ENCODE results near the gene TPSG1.
"Not testable (repeated sequence)": the region's sequence is repeated elsewhere in the genome, so short reads cannot be mapped to it uniquely, and the experiment has no call there.

The TPSG1 gene

DNA sequence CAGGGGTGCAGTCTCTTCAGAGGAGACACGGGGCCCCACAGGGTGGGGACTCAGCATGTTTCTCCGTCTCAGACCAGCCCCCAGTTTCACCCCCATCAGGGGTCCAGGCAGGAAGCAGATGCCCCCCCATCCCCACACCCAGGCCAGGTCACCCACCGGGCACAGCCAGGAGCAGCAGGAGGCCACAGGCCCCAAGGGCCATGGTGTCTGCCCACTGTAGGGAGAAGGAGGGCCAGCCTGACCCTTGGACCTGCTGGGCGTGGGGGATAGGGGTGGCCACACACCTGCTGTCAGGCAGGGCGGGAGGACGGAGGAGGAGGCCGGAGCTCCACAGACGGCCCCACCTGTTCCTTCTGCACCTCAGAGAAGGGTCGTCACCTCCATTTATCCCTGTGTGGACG is at the start of gene TPSG1:
TSS of gene TPSG1 (minus strand) at position 218 of the 401 bp plus-strand sequence. CDS start at position 202, 16 bp downstream.
- no peak for DNase-seq

DNA sequence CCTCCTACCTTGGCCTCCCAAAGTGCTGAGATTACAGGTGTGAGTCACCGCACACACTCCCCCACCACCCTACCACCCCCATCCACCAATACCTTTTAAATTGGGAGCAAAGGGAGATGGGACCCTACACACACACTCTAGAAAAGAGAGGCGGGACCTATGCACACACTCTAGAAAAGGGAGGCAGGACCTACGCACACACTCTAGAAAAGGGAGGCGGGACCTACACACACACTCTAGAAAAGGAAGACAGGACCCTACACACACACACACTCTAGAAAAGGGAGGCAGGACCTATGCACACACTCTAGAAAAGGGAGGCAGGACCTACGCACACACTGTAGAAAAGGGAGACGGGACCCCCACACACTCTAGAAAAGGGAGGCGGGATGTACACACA is 49.7 kb upstream of the TPSG1 start:
- DNase-seq, result no peak

- DNase-seq, result no peak
These were observed 48.7 kb upstream of the TPSG1 start for GRCh38 chr16:1273816-1274215.

GRCh38 chr16:1272453-1273198 is 47.6 kb upstream of the TPSG1 start:
- no peak for DNase-seq

GRCh38 chr16:1271724-1272413 is 46.8 kb upstream of the TPSG1 start:
- DNase-seq, result not testable (repeated sequence)

DNA sequence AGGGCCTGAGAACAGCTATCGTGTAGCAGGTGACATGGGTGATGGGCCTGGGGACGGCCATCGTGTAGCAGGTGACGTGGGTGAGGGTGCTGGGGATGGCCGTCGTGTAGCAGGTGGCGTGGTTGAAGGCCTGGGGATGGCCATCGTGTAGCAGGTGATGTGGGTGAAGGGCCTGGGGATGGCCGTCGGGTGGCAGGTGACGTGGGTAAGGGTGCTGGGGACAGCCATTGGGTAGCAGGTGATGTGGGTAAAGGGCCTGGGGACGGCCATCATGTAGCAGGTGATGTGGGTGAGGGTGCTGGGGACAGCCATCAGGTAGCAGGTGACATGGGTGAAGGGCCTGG is 46.3 kb upstream of the TPSG1 start:
- no peak for DNase-seq

DNA sequence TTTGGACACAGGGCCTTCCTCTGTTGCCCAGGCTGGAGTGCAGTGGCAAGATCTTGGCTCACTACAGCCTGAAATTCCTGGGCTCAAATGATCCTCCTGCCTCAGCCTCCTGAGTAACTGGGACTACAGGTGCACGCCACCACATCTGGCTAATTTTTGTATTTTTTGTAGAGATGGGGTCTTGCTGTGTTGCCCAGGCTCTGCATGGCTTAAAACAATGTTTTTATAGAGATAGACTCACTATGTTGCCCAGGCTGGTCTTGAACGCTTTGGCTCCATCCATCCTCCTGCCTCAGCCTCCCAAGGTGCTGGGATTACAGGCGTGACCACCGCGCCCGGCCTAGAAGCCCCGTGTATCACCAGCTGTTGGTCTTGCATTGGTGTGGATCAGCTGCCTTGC is 44.4 kb upstream of the TPSG1 start:
- DNase-seq, result not testable (repeated sequence)

- DNase-seq, result no peak
These were observed 40.8 kb upstream of the TPSG1 start for GRCh38 chr16:1265826-1266225.

GRCh38 chr16:1265090-1265630 is 40.1 kb upstream of the TPSG1 start:
- DNase-seq, result no peak

GRCh38 chr16:1264345-1265089 is 39.4 kb upstream of the TPSG1 start:
- DNase-seq, result no peak

- no peak for DNase-seq
These were observed 38.7 kb upstream of the TPSG1 start for GRCh38 chr16:1263591-1264344.

GRCh38 chr16:1262846-1263221 is 37.8 kb upstream of the TPSG1 start:
- DNase-seq, result no peak

- DNase-seq, result no peak
These were observed 37.3 kb upstream of the TPSG1 start for GRCh38 chr16:1262210-1262845.

DNA sequence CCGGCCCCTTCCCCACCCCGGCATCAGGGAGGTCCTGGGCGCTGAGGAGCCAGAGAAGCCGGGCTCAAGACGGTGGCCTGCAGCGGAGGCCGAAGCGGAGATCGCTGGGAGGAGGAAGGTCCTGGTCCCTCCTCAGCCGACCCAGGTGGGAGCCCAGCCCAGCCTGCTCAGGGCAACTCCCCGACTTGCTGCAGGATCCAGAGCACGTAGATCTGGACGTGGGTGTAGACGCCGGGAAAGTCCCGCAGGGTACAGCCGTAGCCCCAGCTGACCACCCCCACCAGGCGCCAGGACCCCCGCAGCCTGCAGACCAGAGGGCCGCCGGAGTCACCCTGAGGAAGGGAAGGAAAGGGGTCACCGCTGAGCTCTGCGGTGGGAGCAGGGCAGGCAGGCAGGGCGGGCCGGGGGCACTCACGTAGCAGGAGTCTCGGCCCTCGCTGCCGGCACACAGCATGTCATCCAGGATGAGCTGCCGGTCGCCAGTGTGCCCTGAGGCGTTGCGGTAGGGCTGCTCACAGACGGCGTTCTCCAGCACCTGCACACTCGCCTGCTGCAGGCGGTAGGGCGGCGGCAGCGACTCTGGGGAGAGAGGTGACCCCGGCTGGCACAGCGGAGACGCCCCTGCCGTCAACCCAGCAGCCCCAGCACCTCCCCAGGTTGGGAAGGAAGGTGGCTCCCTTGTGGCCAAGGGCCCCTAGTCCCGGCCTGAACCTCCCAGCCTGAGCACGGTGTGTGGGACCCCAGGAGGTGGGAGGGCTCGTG is 36.2 kb upstream of the TPSG1 start:
- DNase-seq, result peak; percentile 60

- DNase-seq, result no peak
These were observed 35.1 kb upstream of the TPSG1 start for GRCh38 chr16:1260101-1260680.

GRCh38 chr16:1259760-1260068 is 34.6 kb upstream of the TPSG1 start:
- DNase-seq, result no peak

DNA sequence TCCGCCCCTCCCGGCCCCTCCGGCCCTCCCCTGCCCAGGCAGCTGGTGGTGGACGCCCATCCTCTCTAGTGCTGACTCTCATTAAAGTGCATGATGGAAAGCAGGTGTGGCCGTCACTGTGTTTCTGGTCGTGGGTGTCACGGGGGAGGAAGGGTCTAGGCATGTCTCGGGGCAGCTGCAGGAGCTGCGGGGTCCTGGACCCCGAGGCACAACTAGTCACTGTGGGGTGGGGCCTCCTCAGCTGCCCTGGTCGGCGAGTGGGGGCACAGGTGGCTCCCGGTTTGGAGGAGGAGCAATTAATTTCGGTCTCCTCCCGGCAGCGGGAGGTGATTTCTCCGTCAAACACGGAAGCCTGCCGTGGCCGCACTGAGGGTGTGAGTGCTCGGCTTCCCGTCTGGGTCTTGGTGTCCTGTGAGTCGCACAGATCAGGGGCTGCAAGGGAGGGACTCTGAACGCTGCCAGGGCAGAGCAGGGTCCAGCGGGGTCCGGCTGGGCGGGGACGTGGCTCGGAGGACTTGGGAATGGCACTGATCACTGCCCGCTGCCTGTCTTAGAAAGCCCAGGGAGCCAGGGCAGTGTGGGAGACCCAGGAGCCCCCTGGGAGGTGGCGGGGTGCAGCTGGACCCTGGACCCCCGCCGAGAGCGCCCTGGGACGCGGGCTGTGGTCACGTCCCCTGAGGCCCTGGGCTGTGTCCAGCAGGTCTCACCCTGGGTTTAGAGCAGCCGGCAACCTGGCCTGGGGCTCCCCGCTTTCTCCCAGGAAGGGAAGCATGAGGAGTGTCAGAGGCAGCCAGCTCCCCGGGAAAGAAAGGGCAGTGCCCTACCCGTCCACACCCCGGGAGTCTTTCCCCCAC is 34.1 kb upstream of the TPSG1 start:
- DNase-seq, result peak; percentile 40

GRCh38 chr16:1258225-1258600 is 33.1 kb upstream of the TPSG1 start:
- DNase-seq, result no peak

DNA sequence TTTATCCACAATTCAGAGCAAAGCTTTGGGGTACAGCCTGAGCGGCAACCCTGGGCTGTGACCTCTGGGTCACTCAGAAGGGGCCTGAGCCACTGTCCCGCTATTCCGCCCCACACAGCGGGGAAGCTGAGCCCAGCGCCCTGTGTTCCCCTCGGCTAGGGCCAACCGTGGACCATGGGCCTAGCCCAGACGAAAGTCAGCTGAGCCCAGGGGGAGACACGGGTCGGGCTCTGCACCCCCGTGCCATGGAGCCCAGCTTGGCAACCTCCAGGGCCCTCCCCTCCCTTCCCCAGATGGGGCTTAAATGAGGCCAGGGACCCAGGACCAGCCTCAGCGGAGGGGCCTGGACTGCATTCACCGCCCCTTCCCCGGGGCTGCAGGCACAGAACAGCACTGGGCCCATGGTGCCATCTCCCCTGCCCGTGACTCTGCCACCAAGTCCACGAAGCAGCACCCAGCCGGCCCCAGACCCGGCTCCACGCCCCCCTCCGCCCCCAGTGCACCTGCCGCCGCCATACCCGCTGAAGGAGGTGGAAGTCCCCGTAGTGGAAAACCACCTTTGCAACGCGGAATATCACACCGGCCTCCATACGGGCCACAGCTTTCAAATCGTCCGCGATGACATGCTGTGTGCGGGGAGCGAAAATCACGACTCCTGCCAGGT is 32.6 kb upstream of the TPSG1 start:
- no peak for DNase-seq

DNA sequence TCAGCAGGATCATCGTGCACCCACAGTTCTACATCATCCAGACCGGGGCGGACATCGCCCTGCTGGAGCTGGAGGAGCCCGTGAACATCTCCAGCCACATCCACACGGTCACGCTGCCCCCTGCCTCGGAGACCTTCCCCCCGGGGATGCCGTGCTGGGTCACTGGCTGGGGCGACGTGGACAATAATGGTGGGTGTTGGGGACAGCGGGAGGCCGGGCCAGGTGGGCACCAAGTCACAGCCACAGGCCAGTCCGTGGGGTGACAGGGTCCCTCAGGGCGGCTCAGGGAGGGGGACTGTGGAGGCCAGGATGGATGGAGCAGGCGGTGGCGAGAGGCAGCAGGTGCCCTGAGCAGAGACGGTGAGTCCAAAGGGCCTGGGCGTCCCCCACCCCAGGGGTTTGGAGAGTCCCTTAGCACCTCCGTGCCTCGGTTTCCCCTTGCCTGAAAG is 31.8 kb upstream of the TPSG1 start:
- DNase-seq, result no peak
